ENCODE data around the gene MVP. TPM values are rescaled to one million over a fixed set of nuclear protein-coding genes. Genes with fewer than 3 reads are reported as not detected.

Gene MVP
- total and polyA plus RNA-seq, 3 donors from 2014 or later = 119 to 224 (median 147) TPM

GRCh38 chr16:29824589-29825144 lies 4.4 kb downstream of the MVP start:
- 29 to 39% methylated on average over 7 of the region's 7 CpGs for WGBS, 2 donors
- no peak for TF ChIP-seq POLR2A (IDR thresholded peaks at IDR 0.05)
- no peak for TF ChIP-seq CTCF (IDR thresholded peaks at IDR 0.05)
- H3K27ac ChIP-seq = peak overlapping the region; percentile 88 to 91
- peaks cover 84% of the 10 kb centered on the region for H3K4me1 ChIP-seq
- H3K9me3 ChIP-seq = no peaks in the 10 kb centered on the region
- no peaks in the 10 kb centered on the region for H3K27me3 ChIP-seq
- no peak overlapping the region for H3K4me3 ChIP-seq
- DNase-seq = no peak
- H3K36me3 ChIP-seq (ENCODE audit: low read depth, missing control alignments) = no peaks in the 10 kb centered on the region
- intact Hi-C loops (cut with DNase I; ENCODE audit: low total_unique reads) = no loop called here

GRCh38 chr16:29825145-29826044 lies 5.1 kb downstream of the MVP start:
- Histone ChIP-seq H3K4me3 (no peak overlapping the region), H3K9me3 (no peaks in the 10 kb centered on the region), H3K27me3 (no peaks in the 10 kb centered on the region), H3K36me3 (ENCODE audit: low read depth, missing control alignments) (no peaks in the 10 kb centered on the region), H3K27ac (peak overlapping the region; percentile 88 to 91), H3K4me1 (peaks cover 79% of the 10 kb centered on the region)
- DNase-seq = no peak
- 34 to 59% methylated on average over 7 to 10 of the region's 10 CpGs for WGBS, 2 donors
- intact Hi-C loops (cut with DNase I; ENCODE audit: low total_unique reads) = no loop called here
- TF ChIP-seq CTCF (IDR thresholded peaks at IDR 0.05) (no peak), POLR2A (IDR thresholded peaks at IDR 0.05) (no peak)

GRCh38 chr16:29826342-29826695 lies 6.1 kb downstream of the MVP start:
- TF ChIP-seq CTCF (IDR thresholded peaks at IDR 0.05) = no peak
- no peak for TF ChIP-seq POLR2A (IDR thresholded peaks at IDR 0.05)
- DNase-seq = peak; percentile 70
- Histone ChIP-seq H3K27me3 (no peaks in the 10 kb centered on the region), H3K36me3 (ENCODE audit: low read depth, missing control alignments) (no peaks in the 10 kb centered on the region), H3K9me3 (no peaks in the 10 kb centered on the region), H3K27ac (peak overlapping the region; percentile 88 to 91), H3K4me1 (peaks cover 79% of the 10 kb centered on the region), H3K4me3 (no peak overlapping the region)
- intact Hi-C loops (cut with DNase I; ENCODE audit: low total_unique reads) = no loop called here
- 31 to 36% methylated on average over 8 of the region's 8 CpGs for WGBS, 2 donors

DNA sequence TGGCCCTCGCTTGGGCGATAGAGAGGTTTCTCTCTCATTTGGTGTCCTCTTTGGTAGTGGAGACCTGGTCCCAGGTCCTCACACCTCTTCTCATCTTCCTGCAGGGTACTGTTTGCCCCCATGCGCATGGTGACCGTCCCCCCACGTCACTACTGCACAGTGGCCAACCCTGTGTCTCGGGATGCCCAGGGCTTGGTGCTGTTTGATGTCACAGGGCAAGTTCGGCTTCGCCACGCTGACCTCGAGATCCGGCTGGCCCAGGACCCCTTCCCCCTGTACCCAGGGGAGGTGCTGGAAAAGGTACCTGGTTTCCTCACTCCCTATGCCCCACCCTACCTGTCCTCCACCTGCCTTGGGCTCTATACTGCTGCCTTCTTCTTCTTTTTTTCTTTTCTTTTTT lies 10.5 kb downstream of the MVP start:
- no peaks in the 10 kb centered on the region for H3K9me3 ChIP-seq
- DNase-seq = no peak
- peak overlapping the region in 1 of 2 donors; percentile 14 for H3K27ac ChIP-seq
- 95 to 96% methylated on average over 11 of the region's 11 CpGs for WGBS, 2 donors
- intact Hi-C loops (cut with DNase I; ENCODE audit: low total_unique reads) = no loop called here
- TF ChIP-seq POLR2A (IDR thresholded peaks at IDR 0.05) (no peak), CTCF (IDR thresholded peaks at IDR 0.05) (no peak)
- no peaks in the 10 kb centered on the region for H3K36me3 ChIP-seq (ENCODE audit: low read depth, missing control alignments)
- no peak overlapping the region for H3K4me3 ChIP-seq
- H3K4me1 ChIP-seq = peaks cover 34% of the 10 kb centered on the region
- H3K27me3 ChIP-seq = no peaks in the 10 kb centered on the region
